Activated T-helper 17 cell treated with anti-CD3 and anti-CD28 coated beads, Interleukin-2, amount 50 U/mL, for 72 hours (primary cell): ENCODE data around the gene NFIA. TPM values are rescaled to one million over a fixed set of nuclear protein-coding genes. Genes with fewer than 3 reads are reported as not detected.

Source experiments
- ATAC-seq: fragments of 150-1000 bp; cut with Tn5 transposase; replicated peaks from 2 replicates; pipeline ENCODE4 v1.10.0; 2021; ENCODE audit warnings: mild to moderate bottlenecking, moderate library complexity
- H3K27ac Mint-ChIP-seq: one replicate; pipeline ENCODE4 v1.8.0; 2022; ENCODE audit warnings: mixed read lengths
- H3K27me3 Mint-ChIP-seq: one replicate; pipeline ENCODE4 v1.8.0; 2022; ENCODE audit warnings: mixed read lengths
- H3K36me3 Mint-ChIP-seq: one replicate; pipeline ENCODE4 v1.8.0; 2022; ENCODE audit warnings: low read depth, mild to moderate bottlenecking, mixed read lengths
- H3K4me1 Mint-ChIP-seq: one replicate; pipeline ENCODE4 v1.8.0; 2022; ENCODE audit warnings: mixed read lengths
- H3K4me3 Mint-ChIP-seq: one replicate; pipeline ENCODE4 v1.8.0; 2022; ENCODE audit warnings: mild to moderate bottlenecking, mixed read lengths
- H3K9me3 Mint-ChIP-seq: one replicate; pipeline ENCODE4 v1.8.0; 2022; ENCODE audit warnings: mixed read lengths
- total RNA-seq, 2 donors: library from RNA; stranded (reverse); gene quantifications; one replicate each; pipeline ENCODE4 v1.2.3, GENCODE V29; 2022

The NFIA gene
- total RNA-seq, 2 donors from 2014 or later, result 3.5 to 5.1 TPM

GRCh38 chr1:61310538-61310937 is 228.2 kb downstream of the NFIA start:
- H3K9me3 Mint-ChIP-seq, result no peaks in the 10 kb centered on the region
- H3K4me3 Mint-ChIP-seq, result no peak overlapping the region
- H3K27ac Mint-ChIP-seq, result peak overlapping the region; percentile 14
- no peaks in the 10 kb centered on the region for H3K4me1 Mint-ChIP-seq
- no peaks in the 10 kb centered on the region for H3K27me3 Mint-ChIP-seq
- no peaks in the 10 kb centered on the region for H3K36me3 Mint-ChIP-seq
- ATAC-seq, result no peak

- H3K4me1 Mint-ChIP-seq, result no peaks in the 10 kb centered on the region
- H3K9me3 Mint-ChIP-seq, result no peaks in the 10 kb centered on the region
- no peaks in the 10 kb centered on the region for H3K27me3 Mint-ChIP-seq
- H3K4me3 Mint-ChIP-seq, result no peak overlapping the region
- no peaks in the 10 kb centered on the region for H3K36me3 Mint-ChIP-seq
- no peak for ATAC-seq
- no peak overlapping the region for H3K27ac Mint-ChIP-seq
Measured at GRCh38 chr1:61313906-61314422, 231.6 kb downstream of the NFIA start.

GRCh38 chr1:61315011-61315410 is 232.7 kb downstream of the NFIA start:
- Mint-ChIP-seq H3K4me1 (peaks cover 9% of the 10 kb centered on the region), H3K4me3 (no peak overlapping the region), H3K36me3 (no peaks in the 10 kb centered on the region), H3K27me3 (no peaks in the 10 kb centered on the region), H3K9me3 (no peaks in the 10 kb centered on the region), H3K27ac (peak overlapping the region; percentile 12)
- ATAC-seq, result no peak

GRCh38 chr1:61316493-61316892 is 234.1 kb downstream of the NFIA start:
- H3K27ac Mint-ChIP-seq, result no peak overlapping the region
- no peak overlapping the region for H3K4me3 Mint-ChIP-seq
- H3K9me3 Mint-ChIP-seq, result no peaks in the 10 kb centered on the region
- H3K4me1 Mint-ChIP-seq, result peaks cover 9% of the 10 kb centered on the region
- no peaks in the 10 kb centered on the region for H3K27me3 Mint-ChIP-seq
- no peaks in the 10 kb centered on the region for H3K36me3 Mint-ChIP-seq
- ATAC-seq, result no peak

GRCh38 chr1:61318319-61319125 is 236.2 kb downstream of the NFIA start:
- ATAC-seq, result peak; percentile 84
- Mint-ChIP-seq H3K9me3 (no peaks in the 10 kb centered on the region), H3K4me1 (peaks cover 9% of the 10 kb centered on the region), H3K27me3 (no peaks in the 10 kb centered on the region), H3K36me3 (no peaks in the 10 kb centered on the region), H3K27ac (peak overlapping the region; percentile 99), H3K4me3 (peak overlapping the region; percentile 54)

- Mint-ChIP-seq H3K4me3 (no peak overlapping the region), H3K27ac (peak overlapping the region; percentile 99), H3K9me3 (no peaks in the 10 kb centered on the region), H3K36me3 (no peaks in the 10 kb centered on the region), H3K4me1 (peaks cover 17% of the 10 kb centered on the region), H3K27me3 (no peaks in the 10 kb centered on the region)
- no peak for ATAC-seq
Measured at GRCh38 chr1:61320575-61320974, 238.2 kb downstream of the NFIA start.

- Mint-ChIP-seq H3K27me3 (no peaks in the 10 kb centered on the region), H3K4me3 (peak overlapping the region; percentile 9), H3K27ac (peak overlapping the region; percentile 89), H3K4me1 (peaks cover 17% of the 10 kb centered on the region), H3K9me3 (no peaks in the 10 kb centered on the region), H3K36me3 (no peaks in the 10 kb centered on the region)
- peak; percentile 25 for ATAC-seq
Measured at GRCh38 chr1:61322008-61322744, 239.8 kb downstream of the NFIA start.

- Mint-ChIP-seq H3K36me3 (no peaks in the 10 kb centered on the region), H3K4me3 (peak overlapping the region; percentile 9), H3K27ac (peak overlapping the region; percentile 89), H3K4me1 (peaks cover 17% of the 10 kb centered on the region), H3K9me3 (no peaks in the 10 kb centered on the region), H3K27me3 (no peaks in the 10 kb centered on the region)
- ATAC-seq, result peak; percentile 59
Measured at GRCh38 chr1:61322769-61323168, 240.4 kb downstream of the NFIA start.

GRCh38 chr1:61323681-61324328 is 241.4 kb downstream of the NFIA start:
- no peak overlapping the region for H3K4me3 Mint-ChIP-seq
- peaks cover 17% of the 10 kb centered on the region for H3K4me1 Mint-ChIP-seq
- no peaks in the 10 kb centered on the region for H3K9me3 Mint-ChIP-seq
- H3K27me3 Mint-ChIP-seq, result no peaks in the 10 kb centered on the region
- peak overlapping the region; percentile 89 for H3K27ac Mint-ChIP-seq
- no peak for ATAC-seq
- H3K36me3 Mint-ChIP-seq, result no peaks in the 10 kb centered on the region

GRCh38 chr1:61326713-61327112 is 244.4 kb downstream of the NFIA start:
- H3K4me3 Mint-ChIP-seq, result no peak overlapping the region
- ATAC-seq, result no peak
- no peaks in the 10 kb centered on the region for H3K27me3 Mint-ChIP-seq
- H3K27ac Mint-ChIP-seq, result peak overlapping the region; percentile 71
- H3K36me3 Mint-ChIP-seq, result no peaks in the 10 kb centered on the region
- H3K4me1 Mint-ChIP-seq, result peaks cover 18% of the 10 kb centered on the region
- peaks cover 9% of the 10 kb centered on the region for H3K9me3 Mint-ChIP-seq

GRCh38 chr1:61327436-61327835 is 245.1 kb downstream of the NFIA start:
- ATAC-seq, result no peak
- H3K9me3 Mint-ChIP-seq, result peaks cover 9% of the 10 kb centered on the region
- no peak overlapping the region for H3K27ac Mint-ChIP-seq
- H3K4me3 Mint-ChIP-seq, result no peak overlapping the region
- H3K27me3 Mint-ChIP-seq, result no peaks in the 10 kb centered on the region
- peaks cover 23% of the 10 kb centered on the region for H3K4me1 Mint-ChIP-seq
- H3K36me3 Mint-ChIP-seq, result peaks cover 5% of the 10 kb centered on the region

- Mint-ChIP-seq H3K4me1 (peaks cover 23% of the 10 kb centered on the region), H3K9me3 (peaks cover 9% of the 10 kb centered on the region), H3K36me3 (peaks cover 9% of the 10 kb centered on the region), H3K27ac (peak overlapping the region; percentile 97), H3K4me3 (no peak overlapping the region), H3K27me3 (no peaks in the 10 kb centered on the region)
- no peak for ATAC-seq
Measured at GRCh38 chr1:61329556-61329955, 247.2 kb downstream of the NFIA start.

- Mint-ChIP-seq H3K4me3 (no peak overlapping the region), H3K9me3 (peaks cover 9% of the 10 kb centered on the region), H3K27me3 (no peaks in the 10 kb centered on the region), H3K27ac (peak overlapping the region; percentile 97), H3K4me1 (peaks cover 22% of the 10 kb centered on the region), H3K36me3 (peaks cover 9% of the 10 kb centered on the region)
- ATAC-seq, result no peak
Measured at GRCh38 chr1:61330018-61330417, 247.7 kb downstream of the NFIA start.

- Mint-ChIP-seq H3K9me3 (peaks cover 9% of the 10 kb centered on the region), H3K36me3 (peaks cover 9% of the 10 kb centered on the region), H3K27ac (peak overlapping the region; percentile 97), H3K4me1 (peaks cover 18% of the 10 kb centered on the region), H3K4me3 (no peak overlapping the region), H3K27me3 (no peaks in the 10 kb centered on the region)
- ATAC-seq, result no peak
Measured at GRCh38 chr1:61330571-61330970, 248.2 kb downstream of the NFIA start.
